Measurements from ENCODE around the gene CDH3. TPM values are rescaled to one million over a fixed set of nuclear protein-coding genes. Genes with fewer than 3 reads are reported as not detected.
"Not testable (repeated sequence)": the region's sequence is repeated elsewhere in the genome, so short reads cannot be mapped to it uniquely, and the experiment has no call there.

CDH3 gene
- polyA plus RNA-seq, 3 donors = 0.25 to 1.4 (median 1.2) TPM

DNA sequence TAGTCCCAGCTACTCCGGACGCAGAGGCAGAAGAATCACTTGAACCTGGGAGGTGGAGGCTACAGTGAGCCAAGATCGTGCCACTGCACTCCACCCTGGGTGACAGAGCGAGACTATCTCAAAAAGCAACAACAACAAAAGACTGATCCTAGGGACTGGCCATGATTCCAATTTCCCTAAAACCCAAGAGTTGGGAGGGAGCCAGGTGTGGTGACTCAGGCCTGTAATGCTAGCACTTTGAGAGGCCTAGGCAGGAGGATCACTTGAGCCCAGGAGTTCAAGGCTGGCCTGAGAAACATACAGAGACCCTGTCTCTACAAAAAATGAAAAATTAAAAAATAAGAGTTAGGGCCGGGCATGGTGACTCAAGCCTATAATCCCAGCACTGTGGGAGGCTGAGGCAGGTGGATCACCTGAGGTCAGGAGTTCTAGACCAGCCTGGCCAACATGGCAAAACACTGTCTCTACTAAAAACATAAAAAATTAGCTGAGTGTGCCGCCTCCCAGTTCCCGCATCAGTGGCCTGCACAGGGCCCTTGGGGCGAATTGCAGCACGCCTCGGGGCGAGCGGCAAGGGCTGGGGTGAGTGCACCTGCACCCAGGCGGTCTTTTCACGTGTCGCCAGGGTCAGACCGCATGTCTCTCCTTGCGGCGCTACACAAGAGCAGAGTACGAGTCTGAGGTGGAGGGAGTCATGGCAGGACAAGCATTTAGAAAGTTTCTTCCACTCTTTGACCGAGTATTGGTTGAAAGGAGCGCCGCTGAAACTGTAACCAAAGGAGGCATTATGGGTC, 40.8 kb downstream of the CDH3 start:
- WGBS, 3 donors = 91 to 94% (median 92%) methylated on average over 22 of the region's 22 CpGs

DNA sequence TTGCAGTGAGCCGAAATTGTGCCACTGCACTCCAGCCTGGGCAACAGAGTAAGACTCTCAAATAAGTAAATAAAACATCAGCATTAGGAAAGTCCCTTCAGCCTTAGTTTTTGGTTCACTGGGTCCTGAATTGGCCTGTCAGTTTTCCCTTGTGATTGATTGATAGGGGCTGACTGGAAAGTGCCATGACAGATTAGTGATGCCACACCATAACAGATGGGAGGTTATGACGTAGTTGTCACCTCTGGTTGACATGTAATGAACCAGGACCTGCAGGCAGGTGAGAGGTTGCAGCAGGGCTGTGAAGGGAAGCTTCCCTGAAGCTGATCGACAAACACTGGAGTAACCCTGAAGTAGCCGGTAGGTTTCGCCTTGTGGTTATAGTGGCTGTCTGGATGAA, 41.8 kb downstream of the CDH3 start:
- no peak overlapping the region for H3K27ac ChIP-seq (ENCODE audit: low read depth, low read length)
- 88 to 94% (median 93%) methylated on average over 5 of the region's 5 CpGs for WGBS, 3 donors

More for the DNA sequence above, 40.8 kb downstream of the CDH3 start:
- no peak overlapping the region for H3K27ac ChIP-seq (ENCODE audit: low read depth, low read length)

GRCh38 chr16:68689921-68690320, 44.8 kb downstream of the CDH3 start:
- H3K27ac ChIP-seq (ENCODE audit: low read depth, low read length) = no peak overlapping the region
- 79 to 91% (median 88%) methylated on average over 5 of the region's 5 CpGs for WGBS, 3 donors

GRCh38 chr16:68695575-68695974, 50.5 kb downstream of the CDH3 start:
- 86 to 89% (median 87%) methylated on average over 11 of the region's 11 CpGs for WGBS, 3 donors
- no peak overlapping the region for H3K27ac ChIP-seq (ENCODE audit: low read depth, low read length)

GRCh38 chr16:68696514-68696913, 51.4 kb downstream of the CDH3 start:
- H3K27ac ChIP-seq (ENCODE audit: low read depth, low read length) = no peak overlapping the region
- 59 to 91% (median 85%) methylated on average over 8 of the region's 8 CpGs for WGBS, 3 donors

DNA sequence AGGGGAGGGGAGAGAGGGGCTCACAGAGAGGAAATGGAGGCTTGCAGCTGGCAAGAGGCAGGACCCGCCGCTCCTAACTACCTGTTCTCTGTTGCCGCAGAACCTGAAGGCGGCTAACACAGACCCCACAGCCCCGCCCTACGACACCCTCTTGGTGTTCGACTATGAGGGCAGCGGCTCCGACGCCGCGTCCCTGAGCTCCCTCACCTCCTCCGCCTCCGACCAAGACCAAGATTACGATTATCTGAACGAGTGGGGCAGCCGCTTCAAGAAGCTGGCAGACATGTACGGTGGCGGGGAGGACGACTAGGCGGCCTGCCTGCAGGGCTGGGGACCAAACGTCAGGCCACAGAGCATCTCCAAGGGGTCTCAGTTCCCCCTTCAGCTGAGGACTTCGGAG, 53.0 kb downstream of the CDH3 start:
- 86 to 89% (median 88%) methylated on average over 23 of the region's 23 CpGs for WGBS, 3 donors
- H3K27ac ChIP-seq (ENCODE audit: low read depth, low read length) = no peak overlapping the region

GRCh38 chr16:68700120-68700519, 55.0 kb downstream of the CDH3 start:
- no peak overlapping the region for H3K27ac ChIP-seq (ENCODE audit: low read depth, low read length)
- WGBS, 3 donors = 22 to 63% (median 32%) methylated on average over 6 of the region's 6 CpGs

DNA sequence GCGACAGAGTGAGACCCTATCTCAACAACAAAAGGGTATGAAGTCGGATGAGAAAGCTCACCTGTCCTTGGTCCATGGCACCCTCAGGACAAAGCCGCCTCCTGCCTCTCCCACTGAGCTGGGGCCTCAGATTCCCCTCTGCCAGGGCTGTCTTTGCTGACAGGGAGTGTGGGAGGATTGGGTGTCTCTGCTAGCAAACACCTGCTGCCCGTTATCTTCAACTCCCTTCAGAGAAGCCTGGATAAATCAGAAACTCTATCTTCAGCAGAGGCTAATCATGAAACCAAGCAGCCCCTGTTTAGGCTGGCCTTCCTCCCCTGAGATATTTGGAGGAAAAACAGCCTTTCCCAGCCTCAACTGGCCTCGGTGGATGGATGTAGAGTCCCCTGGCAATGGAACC, 55.7 kb downstream of the CDH3 start:
- no peak overlapping the region for H3K27ac ChIP-seq (ENCODE audit: low read depth, low read length)
- 81 to 85% (median 84%) methylated on average over 5 of the region's 5 CpGs for WGBS, 3 donors

DNA sequence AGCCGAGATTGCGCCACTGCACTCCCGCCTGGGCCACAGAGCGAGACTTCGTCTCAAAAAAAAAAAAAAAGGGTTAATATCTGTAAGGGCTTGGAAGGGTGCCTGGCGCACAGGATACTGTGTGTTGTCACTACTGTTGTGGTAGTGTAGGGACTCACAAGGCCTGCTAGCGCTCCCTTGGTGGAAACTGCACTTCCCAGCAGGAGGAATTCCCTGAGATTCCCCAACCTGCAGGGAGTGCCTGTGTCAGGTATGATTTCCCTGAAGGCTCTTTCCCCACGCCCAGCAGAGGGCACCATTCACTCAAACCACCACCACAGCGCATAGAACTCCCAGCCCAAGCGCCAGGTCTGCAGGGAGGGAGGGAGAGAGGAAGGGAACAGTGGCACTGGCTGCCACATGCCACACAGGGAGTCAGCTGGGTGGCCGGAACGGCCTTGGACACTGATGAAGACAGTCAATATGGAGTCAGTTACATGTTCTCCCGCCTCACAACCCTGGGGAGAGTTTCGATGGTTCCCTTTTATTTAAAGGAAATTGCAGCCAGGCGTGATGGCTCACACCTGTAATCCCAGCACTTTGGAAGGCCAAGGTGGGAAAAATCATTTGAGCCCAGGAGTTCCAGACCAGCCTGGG, 59.2 kb downstream of the CDH3 start:
- H3K27ac ChIP-seq (ENCODE audit: low read depth, low read length) = no peak overlapping the region
- 22 to 32% (median 28%) methylated on average over 10 to 15 of the region's 15 CpGs for WGBS, 3 donors

- no peak overlapping the region for H3K27ac ChIP-seq (ENCODE audit: low read depth, low read length)
- 53 to 61% (median 56%) methylated on average over 27 of the region's 27 CpGs for WGBS, 3 donors
Observed at GRCh38 chr16:68707340-68708152, 62.4 kb downstream of the CDH3 start.

DNA sequence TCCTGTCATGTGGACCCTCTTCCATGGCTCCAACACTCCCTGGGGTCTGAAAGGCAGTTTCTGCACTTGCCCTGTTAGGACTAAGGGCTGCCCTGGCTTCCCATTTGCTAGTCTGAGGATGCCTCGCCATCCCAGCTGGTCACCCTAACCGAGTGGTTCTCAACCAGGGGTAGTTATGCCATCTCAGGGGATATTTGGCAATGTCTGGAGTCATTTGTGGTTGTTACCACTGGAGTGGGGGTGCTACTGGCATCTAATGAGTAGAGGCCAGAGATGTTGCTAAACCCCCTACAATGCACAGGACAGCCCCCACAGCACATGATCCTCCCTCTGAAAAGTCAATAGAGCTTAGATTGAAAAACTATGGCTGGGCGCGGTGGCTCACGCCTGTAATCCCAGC, 65.1 kb downstream of the CDH3 start:
- 59 to 98% (median 83%) methylated on average over 5 of the region's 5 CpGs for WGBS, 3 donors
- no peak overlapping the region for H3K27ac ChIP-seq (ENCODE audit: low read depth, low read length)

GRCh38 chr16:68711421-68712139, 66.5 kb downstream of the CDH3 start:
- 35 to 54% (median 41%) methylated on average over 14 of the region's 14 CpGs for WGBS, 3 donors
- H3K27ac ChIP-seq (ENCODE audit: low read depth, low read length) = no peak overlapping the region

GRCh38 chr16:68713361-68713760, 68.3 kb downstream of the CDH3 start:
- H3K27ac ChIP-seq (ENCODE audit: low read depth, low read length) = no peak overlapping the region
- 38 to 67% (median 52%) methylated on average over 6 of the region's 6 CpGs for WGBS, 3 donors

GRCh38 chr16:68715471-68715870, 70.4 kb downstream of the CDH3 start:
- H3K27ac ChIP-seq (ENCODE audit: low read depth, low read length) = no peak overlapping the region
- 54 to 62% (median 61%) methylated on average over 5 of the region's 5 CpGs for WGBS, 3 donors

DNA sequence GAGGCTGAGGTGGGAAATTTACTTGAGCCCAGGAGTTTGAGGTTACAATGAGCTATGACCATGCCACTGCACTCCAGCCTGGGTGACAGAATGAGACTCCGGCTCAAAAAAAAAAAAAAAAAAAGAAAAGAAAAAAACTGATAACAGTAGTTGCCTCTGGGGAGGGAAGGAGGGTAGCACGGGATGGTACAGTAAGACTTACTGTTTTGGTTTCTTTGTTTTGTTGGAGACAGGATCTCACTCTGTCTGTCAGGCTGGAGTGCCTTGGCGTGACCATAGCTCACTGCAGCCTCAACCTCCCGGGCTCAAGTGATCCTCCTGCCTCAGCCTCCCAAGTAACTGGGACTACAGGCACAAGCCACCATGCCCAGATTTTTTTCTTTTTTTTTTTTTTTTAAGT, 71.4 kb downstream of the CDH3 start:
- 80 to 96% (median 93%) methylated on average over 4 of the region's 4 CpGs for WGBS, 3 donors
- H3K27ac ChIP-seq (ENCODE audit: low read depth, low read length) = not testable (repeated sequence)

DNA sequence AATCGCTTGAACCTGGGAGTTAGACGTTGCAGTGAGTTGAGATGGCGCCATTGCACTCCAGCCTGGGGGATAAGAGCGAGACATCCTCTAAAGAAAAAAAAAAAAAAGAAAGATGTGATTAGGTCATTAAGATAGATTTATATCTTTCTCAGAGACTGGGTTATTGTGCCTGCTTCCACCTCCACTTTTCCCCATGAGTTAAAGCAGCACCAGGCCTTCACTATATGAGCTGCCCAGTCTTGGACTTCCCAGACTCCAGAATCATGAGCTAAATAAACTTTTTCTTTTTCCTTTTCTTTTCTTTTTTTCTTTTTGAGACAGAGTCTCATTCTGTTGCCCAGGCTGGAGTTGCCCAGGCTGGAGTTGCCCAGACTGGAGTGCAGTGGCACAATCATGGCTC, 72.6 kb downstream of the CDH3 start:
- H3K27ac ChIP-seq (ENCODE audit: low read depth, low read length) = no peak overlapping the region
- 94 to 98% (median 96%) methylated on average over 4 of the region's 4 CpGs for WGBS, 3 donors

- 91 to 93% (median 91%) methylated on average over 9 of the region's 9 CpGs for WGBS, 3 donors
- H3K27ac ChIP-seq (ENCODE audit: low read depth, low read length) = no peak overlapping the region
Observed at GRCh38 chr16:68718590-68718989, 73.5 kb downstream of the CDH3 start.

DNA sequence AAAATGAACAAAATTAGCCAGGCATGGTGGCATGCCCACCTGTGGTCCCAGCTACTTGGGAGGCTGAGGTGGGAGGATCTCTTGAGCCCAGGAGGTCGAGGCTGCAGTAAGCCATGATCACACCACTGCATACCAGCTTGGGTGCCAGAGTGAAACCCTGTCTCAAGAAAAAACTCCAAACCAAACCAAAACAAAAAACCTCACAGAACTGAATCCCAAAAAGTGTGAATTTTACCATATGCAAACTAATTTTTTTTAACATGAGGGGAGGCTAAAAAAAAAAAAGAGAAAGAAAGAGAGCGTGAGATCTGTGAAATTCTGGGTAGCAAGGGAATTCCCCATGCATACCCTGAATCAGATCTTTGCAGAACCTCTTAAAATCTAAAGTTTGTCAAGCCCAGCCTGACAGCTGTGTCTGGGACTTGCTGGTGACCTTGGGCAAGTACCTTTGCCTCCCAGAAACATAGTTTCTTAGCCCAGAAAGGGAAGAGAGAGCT, 74.9 kb downstream of the CDH3 start:
- WGBS, 3 donors = 76 to 100% (median 79%) methylated on average over 2 of the region's 2 CpGs
- no peak overlapping the region for H3K27ac ChIP-seq (ENCODE audit: low read depth, low read length)
